Suprapubic skin (tissue), 4 donors: ENCODE measurements around the gene MYO9A.

Experiments used
- EP300 ChIP-seq: sonication (generic); formaldehyde crosslinking; IDR thresholded peaks from one replicate; pipeline ENCODE4 v1.6.1; 2017; ENCODE audit warnings: antibody characterized with exemption
- POLR2A ChIP-seq, 2 donors: fragments of 450-650 bp; IDR thresholded peaks; one replicate each; pipeline ENCODE4 v1.6.1; 2017; ENCODE audit warnings: antibody characterized with exemption in 2 of 2, mild to moderate bottlenecking in 2 of 2, moderate library complexity in 2 of 2
- POLR2AphosphoS5 ChIP-seq, 3 donors: sonication (generic); formaldehyde crosslinking; IDR thresholded peaks; one replicate each; pipeline ENCODE4 v1.6.1; 2017; ENCODE audit warnings: antibody characterized with exemption in 3 of 3
- TF ChIP-seq, protein P1 (sequence below), 2 donors: fragments of 200-600 bp in 1 of 2; fragments of 450-650 bp in 1 of 2; sonication (generic) in 1 of 2; IDR thresholded peaks; one replicate each; pipeline ENCODE4 v1.5.1; 2016 to 2019; ENCODE audit warnings: antibody characterized with exemption in 2 of 2, mild to moderate bottlenecking in 1 of 2, moderate library complexity in 1 of 2

DNA sequence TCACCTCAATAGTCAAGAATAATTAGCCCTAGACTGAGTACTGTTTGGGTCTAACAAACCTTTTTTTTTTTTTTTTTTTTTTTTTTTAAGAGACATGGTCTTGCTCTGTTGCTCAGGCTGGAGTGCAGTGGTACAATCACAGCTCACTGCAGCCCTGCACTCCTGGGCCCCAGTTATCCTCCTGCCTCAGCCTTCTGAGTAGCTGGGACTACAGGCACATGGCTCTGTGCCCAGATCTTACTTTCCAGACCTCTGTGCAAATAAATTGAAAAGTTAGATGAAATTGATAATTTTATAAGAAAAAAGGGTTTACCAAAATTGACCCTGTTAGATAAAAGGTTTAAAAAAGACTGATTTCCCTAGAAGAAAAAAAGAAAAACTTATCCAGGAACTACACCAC is 228.6 kb downstream of the MYO9A start:
- TF ChIP-seq POLR2A (IDR thresholded peaks at IDR 0.05) (no peak), POLR2AphosphoS5 (IDR thresholded peaks at IDR 0.05) (no peak), EP300 (no peak)
- TF ChIP-seq, protein P1, sequence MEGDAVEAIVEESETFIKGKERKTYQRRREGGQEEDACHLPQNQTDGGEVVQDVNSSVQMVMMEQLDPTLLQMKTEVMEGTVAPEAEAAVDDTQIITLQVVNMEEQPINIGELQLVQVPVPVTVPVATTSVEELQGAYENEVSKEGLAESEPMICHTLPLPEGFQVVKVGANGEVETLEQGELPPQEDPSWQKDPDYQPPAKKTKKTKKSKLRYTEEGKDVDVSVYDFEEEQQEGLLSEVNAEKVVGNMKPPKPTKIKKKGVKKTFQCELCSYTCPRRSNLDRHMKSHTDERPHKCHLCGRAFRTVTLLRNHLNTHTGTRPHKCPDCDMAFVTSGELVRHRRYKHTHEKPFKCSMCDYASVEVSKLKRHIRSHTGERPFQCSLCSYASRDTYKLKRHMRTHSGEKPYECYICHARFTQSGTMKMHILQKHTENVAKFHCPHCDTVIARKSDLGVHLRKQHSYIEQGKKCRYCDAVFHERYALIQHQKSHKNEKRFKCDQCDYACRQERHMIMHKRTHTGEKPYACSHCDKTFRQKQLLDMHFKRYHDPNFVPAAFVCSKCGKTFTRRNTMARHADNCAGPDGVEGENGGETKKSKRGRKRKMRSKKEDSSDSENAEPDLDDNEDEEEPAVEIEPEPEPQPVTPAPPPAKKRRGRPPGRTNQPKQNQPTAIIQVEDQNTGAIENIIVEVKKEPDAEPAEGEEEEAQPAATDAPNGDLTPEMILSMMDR (IDR thresholded peaks at IDR 0.05), result no peak
